LNCAP (cell line): ENCODE data around the gene ASH1L.

Source experiments
- CTCF ChIP-seq: fragments of 450-650 bp; IDR thresholded peaks from 2 replicates; pipeline ENCODE4 v1.5.1; 2017; ENCODE audit warnings: mild to moderate bottlenecking

The ASH1L gene

GRCh38 chr1:155458111-155458510 lies 104.5 kb downstream of the ASH1L start:
- TF ChIP-seq CTCF: no peak

- TF ChIP-seq CTCF: no peak
These were observed 105.3 kb downstream of the ASH1L start for GRCh38 chr1:155457266-155457665.

- TF ChIP-seq CTCF: no peak
These were observed 106.9 kb downstream of the ASH1L start for GRCh38 chr1:155455588-155456195.

- TF ChIP-seq CTCF: no peak
These were observed 108.5 kb downstream of the ASH1L start for GRCh38 chr1:155454096-155454495.

- no peak for TF ChIP-seq CTCF
These were observed 109.5 kb downstream of the ASH1L start for GRCh38 chr1:155453141-155453540.

- TF ChIP-seq CTCF: no peak
These were observed 111.4 kb downstream of the ASH1L start for GRCh38 chr1:155451199-155451598.

GRCh38 chr1:155437405-155437804 lies 125.2 kb downstream of the ASH1L start:
- no peak for TF ChIP-seq CTCF

GRCh38 chr1:155424091-155424490 lies 138.5 kb downstream of the ASH1L start:
- TF ChIP-seq CTCF: no peak
